HG02798 (cell line): Measurements from ENCODE around the gene RFC1.

Source experiments
- ATAC-seq: cut with Tn5 transposase; IDR thresholded peaks from one replicate; pipeline ENCODE4 v1.9.1; 2021; ENCODE audit warnings: mild to moderate bottlenecking; ENCODE audit not compliant: unreplicated experiment, poor library complexity

The RFC1 gene

GRCh38 chr4:39353478-39354253 lies 12.5 kb downstream of the RFC1 start:
- peak; percentile 73 for ATAC-seq

DNA sequence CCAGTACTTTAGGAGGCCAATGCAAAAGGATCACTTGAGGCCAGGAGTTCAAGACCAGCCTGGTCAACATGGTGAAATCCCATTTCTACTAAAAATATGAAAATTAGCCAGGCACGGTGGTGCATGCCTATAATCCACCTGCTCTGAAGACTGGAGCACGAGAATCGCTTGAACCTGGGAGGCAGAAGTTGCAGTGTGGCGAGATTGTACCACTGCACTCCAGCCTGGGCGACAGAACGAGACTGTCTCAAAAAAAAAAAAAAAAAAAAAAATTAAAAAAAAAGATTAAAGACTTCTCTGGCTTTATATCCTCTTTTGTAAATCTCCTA lies 13.0 kb downstream of the RFC1 start:
- peak; percentile 8 for ATAC-seq

GRCh38 chr4:39349326-39349725 lies 16.8 kb downstream of the RFC1 start:
- ATAC-seq: no peak

- ATAC-seq: no peak
These were observed 17.5 kb downstream of the RFC1 start for GRCh38 chr4:39348371-39349315.

- ATAC-seq: no peak
These were observed 19.2 kb downstream of the RFC1 start for GRCh38 chr4:39346856-39347519.

DNA sequence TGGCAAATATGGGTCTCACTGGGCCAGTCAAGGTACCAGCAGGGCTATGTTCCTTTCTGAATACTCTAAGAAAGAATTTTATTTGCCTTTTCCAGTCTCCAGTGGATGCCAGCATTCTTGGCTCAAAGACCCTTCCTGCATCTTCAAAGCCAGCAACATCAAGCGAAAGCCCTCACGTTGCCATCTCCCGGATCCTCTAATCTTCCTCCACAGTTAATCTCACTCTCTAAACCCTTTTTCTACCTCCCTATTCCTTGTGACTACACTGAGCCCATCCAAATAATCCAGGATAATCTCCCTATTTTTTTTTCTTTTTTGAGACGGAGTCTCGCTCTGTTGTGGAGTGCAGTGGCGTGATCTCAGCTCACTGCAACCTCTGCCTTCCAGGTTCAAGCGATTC lies 23.4 kb downstream of the RFC1 start:
- no peak for ATAC-seq

DNA sequence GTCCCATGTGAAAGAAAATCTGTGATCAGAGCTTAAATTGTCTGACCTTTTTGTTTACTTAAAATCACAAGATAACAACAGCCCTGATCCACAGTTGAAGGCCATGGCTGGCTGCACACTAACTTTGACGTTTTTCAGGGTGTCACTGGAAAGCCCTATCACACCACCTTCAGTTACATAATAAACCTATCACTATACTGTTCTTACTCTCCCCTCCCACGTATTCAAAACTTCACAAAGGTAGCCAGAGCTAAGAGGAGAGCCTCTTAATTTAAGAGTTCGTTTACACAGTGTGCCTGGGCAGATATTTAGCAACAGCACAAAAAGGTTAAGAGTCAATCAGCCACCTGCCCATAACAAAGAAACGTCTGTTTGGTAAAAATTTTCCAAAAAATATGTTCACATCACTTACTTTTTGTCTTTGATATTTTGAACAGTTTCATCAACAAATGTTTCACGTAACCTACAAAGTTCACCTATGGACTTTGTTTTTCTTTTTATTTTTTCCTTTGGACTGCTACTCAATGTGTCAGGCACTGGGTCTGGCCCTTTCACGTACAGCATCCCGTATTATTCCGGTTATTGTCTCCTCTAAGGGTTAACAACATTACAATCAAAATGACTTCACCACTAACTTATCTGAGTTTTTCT lies 25.0 kb downstream of the RFC1 start:
- ATAC-seq: no peak

DNA sequence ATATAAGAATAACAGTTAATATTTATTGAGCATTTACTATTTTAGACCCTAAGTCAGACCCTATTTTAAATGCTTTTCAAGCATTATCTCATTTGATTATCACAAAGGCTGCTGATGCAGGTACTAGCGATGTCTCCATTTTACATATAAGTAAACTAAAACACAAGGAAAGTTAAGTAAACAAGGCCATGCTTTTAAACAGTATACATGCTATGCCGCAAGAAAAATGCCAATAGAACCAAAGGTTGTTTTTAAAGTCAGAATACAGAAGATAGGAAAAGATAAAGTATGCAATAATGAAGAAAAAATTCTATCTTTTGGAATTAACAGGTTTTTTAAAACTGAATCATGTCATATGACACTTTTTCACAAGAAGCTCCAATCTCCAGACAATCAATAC lies 26.2 kb downstream of the RFC1 start:
- ATAC-seq: no peak

DNA sequence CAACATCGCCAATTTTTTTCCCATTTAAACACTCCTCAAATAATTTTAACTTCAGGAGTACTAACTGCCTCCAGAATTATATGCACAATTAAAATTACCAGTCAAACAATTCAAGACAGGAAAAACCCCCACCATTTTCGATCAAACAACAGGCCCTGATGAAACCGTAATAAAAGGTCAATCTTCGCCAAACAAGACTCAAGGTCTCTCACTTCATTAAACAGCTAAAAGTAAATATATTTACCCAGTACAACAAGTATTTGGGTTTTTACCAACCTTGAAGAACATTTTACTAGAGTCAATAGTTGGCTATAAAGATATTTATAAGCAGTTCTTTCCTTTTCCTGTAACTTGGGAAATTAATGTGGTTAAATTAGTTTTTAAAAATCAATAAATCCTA lies 28.3 kb downstream of the RFC1 start:
- no peak for ATAC-seq

- ATAC-seq: no peak
These were observed 30.6 kb downstream of the RFC1 start for GRCh38 chr4:39335566-39335965.

- no peak for ATAC-seq
These were observed 35.0 kb downstream of the RFC1 start for GRCh38 chr4:39331191-39331590.

GRCh38 chr4:39330353-39330752 lies 35.8 kb downstream of the RFC1 start:
- ATAC-seq: no peak

DNA sequence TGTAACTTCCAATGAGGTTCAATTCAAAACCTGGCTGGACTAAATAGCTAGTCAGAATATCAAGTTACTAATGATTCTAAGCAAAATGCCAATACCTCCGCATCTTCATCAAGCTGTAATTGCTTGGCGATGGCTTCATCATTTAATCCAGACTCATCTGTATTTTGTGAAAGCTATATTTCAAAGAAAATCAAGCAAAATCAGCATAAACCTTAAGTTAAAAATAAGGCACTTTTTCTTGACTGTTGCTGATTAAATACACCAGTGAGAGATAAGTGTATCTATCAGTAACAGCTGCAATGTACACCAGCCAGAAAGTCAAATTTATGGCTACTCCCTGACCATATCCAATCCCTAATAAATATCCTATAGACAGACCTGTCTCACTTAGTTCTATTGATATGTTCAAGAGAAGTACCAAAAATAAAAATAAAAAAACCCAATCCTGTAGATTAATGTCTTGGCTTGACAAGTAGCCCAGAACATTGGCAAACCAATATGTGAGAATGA lies 39.6 kb downstream of the RFC1 start:
- ATAC-seq: no peak

- ATAC-seq: no peak
These were observed 41.1 kb downstream of the RFC1 start for GRCh38 chr4:39324897-39325613.

GRCh38 chr4:39324446-39324845 lies 41.7 kb downstream of the RFC1 start:
- no peak for ATAC-seq

- no peak for ATAC-seq
These were observed 42.3 kb downstream of the RFC1 start for GRCh38 chr4:39323821-39324220.

DNA sequence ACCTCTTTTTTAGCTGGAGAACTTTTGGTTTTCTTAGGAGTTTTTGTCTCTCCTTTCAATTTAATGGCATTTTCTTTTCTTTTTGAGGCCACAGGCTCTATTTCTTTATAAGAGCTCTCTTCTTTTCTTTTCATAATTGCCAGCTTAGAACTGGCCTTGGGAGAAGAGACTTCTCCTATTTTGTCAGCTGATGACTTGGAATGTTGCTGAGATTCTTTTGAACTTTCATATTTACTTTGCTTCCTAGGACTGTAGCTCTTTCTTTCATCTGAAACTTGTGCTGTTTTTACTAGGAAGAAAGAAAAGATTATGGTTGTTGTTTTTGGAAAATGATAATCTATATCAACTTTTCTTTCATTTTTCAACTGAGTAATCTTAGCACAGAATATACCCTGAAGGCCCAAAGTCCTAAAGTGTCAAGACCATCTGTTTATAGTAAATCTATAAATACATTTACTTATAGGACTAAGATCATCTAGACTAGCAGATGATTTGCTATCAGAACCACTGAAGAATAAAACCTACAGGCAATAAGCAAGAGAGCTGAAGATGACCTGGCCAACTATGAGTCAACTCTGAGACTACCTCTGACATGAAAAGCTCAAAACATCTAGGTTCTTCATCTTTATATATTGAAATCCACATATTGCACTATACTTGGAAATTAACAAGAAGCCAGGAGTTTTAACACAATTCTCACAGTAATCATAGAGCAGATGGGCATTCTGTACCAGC lies 45.6 kb downstream of the RFC1 start:
- ATAC-seq: no peak

DNA sequence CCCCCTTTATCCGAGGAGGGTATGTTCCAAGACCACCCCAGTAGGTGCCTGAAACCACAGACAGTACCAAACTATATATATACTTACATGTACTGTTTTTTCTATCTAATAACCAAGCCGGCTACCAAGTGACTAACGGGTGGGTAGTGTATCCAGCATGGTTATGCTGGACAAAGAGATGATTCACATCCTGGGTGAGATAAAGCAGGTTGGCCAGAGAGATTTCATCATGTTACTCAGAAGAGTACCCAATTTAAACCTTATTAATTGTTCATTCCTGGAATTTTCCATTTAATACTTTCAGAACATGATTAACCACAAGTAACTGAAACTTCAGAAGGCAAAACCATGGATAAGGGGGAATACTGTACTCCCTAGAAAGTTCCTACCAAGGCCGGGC lies 46.5 kb downstream of the RFC1 start:
- no peak for ATAC-seq

GRCh38 chr4:39312816-39313215 lies 53.3 kb downstream of the RFC1 start:
- no peak for ATAC-seq
